Esophagus mucosa (tissue), 1 donor: Measurements from ENCODE around the gene FYTTD1. TPM values are rescaled to one million over a fixed set of nuclear protein-coding genes. Genes with fewer than 3 reads are reported as not detected.
"Not testable (repeated sequence)": the region's sequence is repeated elsewhere in the genome, so short reads cannot be mapped to it uniquely, and the experiment has no call there.

Source experiments
- ATAC-seq: fragments of 200-7000 bp; cut with Tn5 transposase; one replicate; pipeline ENCODE4 v1.9.1; 2020
- total RNA-seq: library from RNA; stranded (reverse); gene quantifications from one replicate; pipeline ENCODE4 v1.2.4, GENCODE V29; 2023
- donor health status: DM: yes; HTN: yes; CAD: no.

The FYTTD1 gene
- 41.4 TPM for total RNA-seq

- ATAC-seq, result peak; percentile 95
These were observed at the start of gene FYTTD1 for GRCh38 chr3:197749601-197750395. FYTTD1 (plus strand) TSS chr3:197749883; CDS start chr3:197749972, 89 bp downstream.

- ATAC-seq, result peak; percentile 48
These were observed 49.6 kb upstream of the FYTTD1 start for GRCh38 chr3:197700095-197700494.

- ATAC-seq, result no peak
These were observed 47.8 kb upstream of the FYTTD1 start for GRCh38 chr3:197701841-197702240.

GRCh38 chr3:197706658-197707057 is 43.0 kb upstream of the FYTTD1 start:
- no peak for ATAC-seq

GRCh38 chr3:197709135-197709534 is 40.5 kb upstream of the FYTTD1 start:
- no peak for ATAC-seq

- ATAC-seq, result not testable (repeated sequence)
These were observed 38.7 kb upstream of the FYTTD1 start for GRCh38 chr3:197710965-197711364.

GRCh38 chr3:197711973-197712707 is 37.5 kb upstream of the FYTTD1 start:
- ATAC-seq, result peak; percentile 98

GRCh38 chr3:197713477-197713822 is 36.2 kb upstream of the FYTTD1 start:
- ATAC-seq, result peak; percentile 34

- ATAC-seq, result no peak
These were observed 35.4 kb upstream of the FYTTD1 start for GRCh38 chr3:197714251-197714650.

- peak; percentile 98 for ATAC-seq
These were observed 30.8 kb upstream of the FYTTD1 start for GRCh38 chr3:197718891-197719290.

- no peak for ATAC-seq
These were observed 29.0 kb upstream of the FYTTD1 start for GRCh38 chr3:197720694-197721093.

GRCh38 chr3:197722734-197723133 is 26.9 kb upstream of the FYTTD1 start:
- ATAC-seq, result no peak

GRCh38 chr3:197727878-197728277 is 21.8 kb upstream of the FYTTD1 start:
- ATAC-seq, result peak; percentile 23

- no peak for ATAC-seq
These were observed 21.2 kb upstream of the FYTTD1 start for GRCh38 chr3:197728487-197728886.

- peak; percentile 40 for ATAC-seq
These were observed 19.5 kb upstream of the FYTTD1 start for GRCh38 chr3:197730200-197730599.

- not testable (repeated sequence) for ATAC-seq
These were observed 18.9 kb upstream of the FYTTD1 start for GRCh38 chr3:197730770-197731169.

GRCh38 chr3:197731483-197731882 is 18.2 kb upstream of the FYTTD1 start:
- not testable (repeated sequence) for ATAC-seq

- no peak for ATAC-seq
These were observed 16.6 kb upstream of the FYTTD1 start for GRCh38 chr3:197733042-197733441.

- no peak for ATAC-seq
These were observed 14.9 kb upstream of the FYTTD1 start for GRCh38 chr3:197734667-197735318.

GRCh38 chr3:197736010-197736490 is 13.6 kb upstream of the FYTTD1 start:
- ATAC-seq, result peak; percentile 20

- peak; percentile 99 for ATAC-seq
These were observed 13.0 kb upstream of the FYTTD1 start, which contains the start of gene RUBCN for GRCh38 chr3:197736491-197737318. RUBCN (minus strand) TSS chr3:197736904; CDS start chr3:197736719, 185 bp downstream.

GRCh38 chr3:197737319-197737649 is 12.4 kb upstream of the FYTTD1 start:
- ATAC-seq, result no peak
